Activated CD4-positive, CD25-positive, alpha-beta regulatory T cell treated with anti-CD3 and anti-CD28 coated beads, Interleukin-2, amount 50 U/mL, for 24 hours (primary cell): ENCODE measurements around the gene FAM177B.
A peak's percentile ranks its signal among the peaks of the same experiment; 100 is the strongest.
"Not testable (repeated sequence)": the region's sequence is repeated elsewhere in the genome, so short reads cannot be mapped to it uniquely, and the experiment has no call there.

Source experiments
- ATAC-seq, 2 donors: fragments of 150-1000 bp; cut with Tn5 transposase; one replicate each; pipeline ENCODE4 v1.10.0; 2021; ENCODE audit warnings: mild to moderate bottlenecking in 1 of 2, moderate library complexity in 1 of 2

The FAM177B gene

GRCh38 chr1:222741630-222742457 is 4.8 kb downstream of the FAM177B start:
- ATAC-seq, result not testable (repeated sequence)

DNA sequence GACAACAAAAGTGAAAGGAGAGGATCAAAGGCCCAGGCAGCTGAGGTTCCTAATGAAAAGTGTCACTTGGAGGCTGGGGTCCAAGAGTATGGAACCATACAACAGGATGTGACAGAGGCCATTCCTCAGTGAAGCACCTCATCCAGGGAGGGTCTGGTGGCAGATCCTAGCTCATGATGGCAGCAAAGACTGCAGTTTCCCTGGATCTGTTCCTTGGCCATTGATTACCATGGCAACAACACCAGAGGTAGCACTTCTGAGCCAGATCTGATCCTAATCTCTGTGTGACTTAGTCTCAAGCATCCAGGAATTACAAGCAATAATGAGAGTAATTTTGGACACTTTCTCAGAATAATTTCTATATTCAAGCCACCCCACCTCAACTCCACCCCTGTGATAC is 12.9 kb downstream of the FAM177B start:
- ATAC-seq, result no peak

GRCh38 chr1:222750651-222751050 is 13.6 kb downstream of the FAM177B start:
- ATAC-seq, result no peak

- no peak for ATAC-seq
Observed at GRCh38 chr1:222751255-222751654, 14.3 kb downstream of the FAM177B start.

DNA sequence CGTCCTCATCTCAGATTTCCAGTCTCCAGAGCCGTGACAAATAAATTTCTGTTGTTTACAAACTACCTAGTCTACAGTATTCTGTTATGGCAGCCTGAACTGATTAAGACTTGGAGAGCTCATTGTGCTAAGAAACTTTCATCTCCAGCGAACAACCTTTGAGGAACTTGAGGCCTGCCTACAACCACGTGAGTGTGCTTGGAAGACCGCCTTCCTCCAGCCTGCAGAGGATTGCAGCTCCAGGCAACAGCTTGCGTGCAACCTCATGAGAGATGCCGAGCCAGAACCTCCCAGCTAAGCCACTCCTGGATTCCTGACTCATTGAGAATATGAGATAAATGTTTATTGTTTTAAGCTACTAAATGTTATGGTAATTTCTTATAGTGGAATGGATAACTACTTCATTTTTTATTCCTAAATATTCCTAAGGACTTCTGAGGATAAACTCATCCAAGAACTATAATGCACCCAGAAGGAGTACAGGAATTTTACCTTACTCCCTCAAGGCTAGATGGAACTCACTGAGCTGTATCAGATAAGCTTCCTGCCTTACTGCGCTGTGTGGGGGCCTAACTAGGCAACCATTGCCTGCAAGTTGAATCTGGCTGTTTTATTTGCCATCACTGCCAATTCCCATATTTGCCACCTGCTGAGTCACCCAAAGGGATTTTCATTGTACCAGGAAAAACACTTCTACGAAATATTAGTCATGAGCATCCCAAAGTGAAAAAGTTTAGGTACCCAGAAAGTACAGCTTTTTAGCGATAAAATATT is 17.6 kb downstream of the FAM177B start:
- ATAC-seq, result no peak

GRCh38 chr1:222757646-222758268 is 20.8 kb downstream of the FAM177B start:
- no peak for ATAC-seq

- ATAC-seq, result no peak
Observed at GRCh38 chr1:222759451-222760035, 22.5 kb downstream of the FAM177B start.

DNA sequence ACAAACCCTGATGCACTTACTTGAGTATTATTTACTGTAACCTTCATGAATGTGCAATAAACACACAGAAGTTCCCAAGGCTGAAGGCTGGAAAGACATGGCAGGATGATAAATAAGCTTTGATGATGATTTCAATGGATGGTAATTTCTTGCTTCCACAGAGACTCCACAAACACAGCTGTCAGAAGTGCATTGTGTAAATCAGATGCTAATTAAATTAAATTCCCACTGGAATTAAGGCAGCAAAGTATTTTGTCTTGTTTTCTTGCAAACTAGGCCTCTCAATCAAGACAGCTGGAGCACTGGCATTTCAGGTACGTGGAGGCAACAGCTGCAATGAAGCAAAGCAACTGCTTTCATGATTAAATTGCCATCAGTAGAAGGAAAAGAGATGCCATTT is 24.1 kb downstream of the FAM177B start:
- ATAC-seq, result no peak

DNA sequence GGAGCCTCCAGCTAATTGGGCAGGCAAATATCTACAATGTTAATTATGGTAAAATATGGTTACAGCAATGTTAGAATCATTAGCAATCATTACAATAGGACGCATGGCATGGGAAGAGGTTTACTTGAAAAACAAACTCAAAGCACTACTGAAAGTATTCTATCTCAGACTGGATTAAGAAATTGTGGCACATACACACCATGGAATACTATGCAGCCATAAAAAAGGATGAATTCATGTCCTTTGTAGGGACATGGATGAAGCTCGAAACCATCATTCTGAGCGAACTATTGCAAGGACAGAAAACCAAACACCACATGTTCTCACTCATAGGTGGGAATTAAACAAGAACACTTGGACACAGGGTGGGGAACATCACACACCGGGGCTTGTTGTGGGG is 25.2 kb downstream of the FAM177B start:
- not testable (repeated sequence) for ATAC-seq

DNA sequence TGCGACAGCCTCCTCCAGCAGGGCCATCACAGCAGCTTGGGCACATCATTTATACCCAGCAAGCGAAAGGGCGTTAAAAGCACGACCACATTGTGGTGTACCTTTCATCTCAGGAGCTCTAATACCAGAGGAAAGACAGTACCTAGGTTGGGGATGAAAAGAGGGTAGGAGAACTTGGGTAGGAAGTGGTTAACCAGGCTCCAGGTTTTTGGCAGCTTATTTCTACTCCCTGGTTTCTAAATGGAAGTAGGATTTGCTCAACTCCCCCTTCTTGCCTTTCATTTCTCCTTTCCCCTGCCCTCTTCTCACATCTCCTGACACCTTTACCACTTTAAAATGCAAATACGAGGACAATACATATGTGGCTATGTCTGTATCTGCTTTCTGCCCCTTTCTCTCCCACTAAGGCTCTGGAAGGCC is 30.2 kb downstream of the FAM177B start:
- ATAC-seq, result no peak

DNA sequence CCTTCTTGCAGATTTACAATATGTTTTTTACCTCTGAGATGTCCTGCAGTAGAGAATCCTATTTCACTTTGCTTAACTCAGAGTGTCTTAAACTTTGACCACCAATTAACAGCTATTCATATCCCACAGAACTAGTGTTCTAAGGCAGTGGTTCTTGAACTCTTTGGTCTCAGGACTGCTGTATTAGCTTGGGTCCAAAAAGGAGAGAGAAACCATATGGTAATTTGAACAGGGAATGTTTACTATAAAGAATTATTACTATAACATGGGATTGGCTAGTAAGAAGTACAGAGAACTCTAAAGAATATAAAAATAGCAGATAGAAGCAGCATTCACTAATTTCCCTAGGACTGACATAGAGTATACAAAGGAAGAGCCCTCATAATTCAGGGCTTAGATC is 31.6 kb downstream of the FAM177B start:
- ATAC-seq, result no peak

DNA sequence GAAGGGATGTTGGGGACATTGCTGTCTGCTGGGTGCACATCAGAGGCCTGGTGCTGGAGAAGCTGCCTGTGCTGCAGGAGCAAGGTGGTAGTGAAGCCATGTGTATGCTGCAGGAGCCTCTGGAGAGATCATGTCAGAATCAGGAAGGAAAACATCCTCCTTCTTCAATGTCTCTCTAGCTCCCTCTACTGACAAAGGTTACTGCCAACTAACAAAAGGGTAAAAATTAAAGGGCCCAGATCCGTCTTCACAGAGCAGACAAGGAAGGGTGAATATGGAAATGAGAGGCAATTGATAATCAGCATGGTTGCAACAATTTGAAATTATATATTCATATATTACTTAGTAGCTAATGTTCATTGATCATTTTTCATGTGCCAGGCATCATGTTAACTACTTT is 32.2 kb downstream of the FAM177B start:
- ATAC-seq, result no peak

DNA sequence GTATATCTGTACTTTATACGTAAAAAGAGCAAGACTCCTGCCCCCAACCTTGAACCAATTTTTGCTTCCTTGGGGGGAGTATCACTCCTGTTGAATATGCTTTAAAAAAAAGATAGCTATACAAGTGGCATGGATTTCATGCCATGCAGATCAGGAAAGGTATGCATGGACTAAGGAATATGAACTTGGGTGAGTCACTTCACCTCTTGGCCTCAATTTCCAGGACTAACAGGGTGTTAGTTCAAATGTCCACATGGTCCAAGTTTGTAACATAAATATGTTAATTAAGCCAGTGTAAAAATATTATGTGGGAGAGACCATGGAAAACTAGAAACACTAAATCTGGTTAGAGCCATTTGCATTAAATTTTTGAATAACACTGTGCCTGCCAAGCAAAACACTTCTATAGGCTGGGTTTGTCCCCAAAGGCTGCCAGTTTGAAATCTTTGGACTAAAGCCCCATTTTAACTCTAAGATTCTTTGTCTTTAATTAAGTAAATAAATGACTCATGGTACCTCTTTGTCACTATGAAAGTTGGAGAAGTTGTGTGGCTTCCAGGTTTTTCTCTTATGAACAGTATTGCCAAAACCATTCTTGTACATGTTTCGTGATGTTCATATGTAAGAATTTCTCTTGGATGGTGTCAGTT is 33.1 kb downstream of the FAM177B start:
- no peak for ATAC-seq

DNA sequence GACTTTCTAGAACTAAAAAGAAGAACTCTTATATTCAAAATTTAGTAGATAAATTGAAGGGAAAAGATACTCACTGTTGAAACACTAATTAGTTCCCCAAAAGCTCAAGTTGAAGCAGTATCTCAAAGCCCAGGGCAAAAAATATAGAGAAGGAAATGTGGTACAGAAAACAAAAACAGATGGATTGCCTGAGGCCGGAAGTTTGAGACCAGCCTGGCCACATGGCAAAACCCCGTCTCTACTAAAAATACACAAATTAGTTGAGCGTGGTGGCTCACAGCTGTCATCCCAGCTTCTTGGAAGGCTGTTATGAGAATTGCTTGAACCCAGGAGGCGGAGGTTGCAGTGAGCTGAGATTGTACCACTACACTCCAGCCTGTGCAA is 36.0 kb downstream of the FAM177B start:
- ATAC-seq, result peak in 1 of 2 donors; percentile 36

- ATAC-seq, result no peak
Observed at GRCh38 chr1:222777463-222777862, 40.5 kb downstream of the FAM177B start.

DNA sequence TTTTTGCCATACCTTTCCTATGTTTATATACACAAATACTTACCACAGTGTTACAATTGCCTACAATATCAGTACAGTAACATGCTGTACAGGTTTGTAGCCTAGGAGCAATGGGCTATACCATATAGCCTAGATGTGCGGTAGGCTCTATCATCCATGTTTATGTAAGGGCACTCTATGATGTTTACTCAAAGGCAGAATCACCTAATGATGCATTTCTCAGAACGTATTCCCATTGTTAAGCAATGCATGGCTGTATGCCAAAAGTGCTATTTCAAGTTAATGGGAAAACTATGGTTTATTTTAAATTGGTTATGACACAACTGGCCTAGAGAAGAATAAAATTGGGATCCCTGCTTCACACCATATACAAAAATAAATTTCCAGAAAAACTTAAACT is 41.0 kb downstream of the FAM177B start:
- ATAC-seq, result no peak

GRCh38 chr1:222781251-222781650 is 44.2 kb downstream of the FAM177B start:
- ATAC-seq, result no peak

- no peak for ATAC-seq
Observed at GRCh38 chr1:222783051-222783450, 46.0 kb downstream of the FAM177B start.

DNA sequence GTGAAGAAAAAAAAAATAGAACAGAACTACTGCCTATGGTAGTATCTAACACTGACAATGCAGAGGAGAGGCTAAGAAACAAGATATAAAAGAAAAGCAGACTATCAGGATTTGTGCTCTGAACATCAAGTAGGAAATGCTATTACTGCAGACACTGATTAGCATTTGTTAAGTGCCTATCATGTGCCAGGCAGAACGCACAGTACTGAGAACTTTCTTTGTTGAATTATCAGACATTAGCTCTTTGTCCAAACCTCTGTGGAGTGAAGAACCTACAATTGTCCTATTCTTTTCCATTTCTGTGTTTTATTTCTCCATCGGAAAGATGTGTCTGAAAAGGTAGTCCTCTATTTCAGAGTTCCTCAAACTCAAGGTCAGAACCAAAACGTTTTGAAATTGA is 47.4 kb downstream of the FAM177B start:
- no peak for ATAC-seq

GRCh38 chr1:222784916-222785315 is 47.9 kb downstream of the FAM177B start:
- no peak for ATAC-seq

- no peak for ATAC-seq
Observed at GRCh38 chr1:222785529-222785928, 48.5 kb downstream of the FAM177B start.

DNA sequence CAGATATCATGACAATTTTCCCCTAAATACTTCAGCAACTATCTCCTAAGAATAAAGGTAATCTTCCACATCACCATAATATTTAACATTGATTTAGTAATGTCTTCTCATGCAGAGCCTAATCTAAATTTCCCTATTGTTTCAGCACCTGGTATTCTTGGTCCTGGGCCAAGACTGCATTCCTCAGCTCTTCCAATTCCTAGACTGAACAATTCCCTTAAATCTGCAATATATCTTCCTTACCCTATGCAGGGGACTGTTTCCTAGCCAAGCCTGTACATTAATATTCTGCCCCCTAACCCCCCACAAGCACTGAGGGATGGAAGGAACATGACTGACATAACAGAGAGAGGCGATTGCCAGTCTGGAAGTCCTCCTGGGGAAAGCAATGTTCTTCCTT is 49.1 kb downstream of the FAM177B start:
- no peak for ATAC-seq

- ATAC-seq, result no peak
Observed at GRCh38 chr1:222787729-222788128, 50.7 kb downstream of the FAM177B start.
